ENCODE data around the gene TLL2.
"Not testable (repeated sequence)": the region's sequence is repeated elsewhere in the genome, so short reads cannot be mapped to it uniquely, and the experiment has no call there.

Gene TLL2

GRCh38 chr10:96513698-96514561 is at the start of gene TLL2:
TSS of gene TLL2 (minus strand) at chr10:96513926. CDS start at chr10:96513685, 241 bp downstream.
- H3K27ac ChIP-seq: peak within 1 kb of the TSS; percentile 70
- peak; percentile 73 for TF ChIP-seq CTCF (conservative IDR thresholded peaks at IDR 0.05)

- H3K27ac ChIP-seq: no peak overlapping the region; the same call in 1 of the 2 replicates
- TF ChIP-seq CTCF (conservative IDR thresholded peaks at IDR 0.05): no peak
These were observed 47.5 kb upstream of the TLL2 start for GRCh38 chr10:96560966-96561887.

- no peak for TF ChIP-seq CTCF (conservative IDR thresholded peaks at IDR 0.05)
- no peak overlapping the region for H3K27ac ChIP-seq
These were observed 46.8 kb upstream of the TLL2 start for GRCh38 chr10:96560489-96560888.

GRCh38 chr10:96556003-96556402 is 42.3 kb upstream of the TLL2 start:
- H3K27ac ChIP-seq: no peak overlapping the region
- TF ChIP-seq CTCF (conservative IDR thresholded peaks at IDR 0.05): peak; percentile 83

- no peak for TF ChIP-seq CTCF (conservative IDR thresholded peaks at IDR 0.05)
- H3K27ac ChIP-seq: no peak overlapping the region
These were observed 41.6 kb upstream of the TLL2 start for GRCh38 chr10:96555330-96555729.

GRCh38 chr10:96548589-96548988 is 34.9 kb upstream of the TLL2 start:
- no peak for TF ChIP-seq CTCF (conservative IDR thresholded peaks at IDR 0.05)
- no peak overlapping the region for H3K27ac ChIP-seq

- H3K27ac ChIP-seq: not testable (repeated sequence)
These were observed 31.8 kb upstream of the TLL2 start for GRCh38 chr10:96545558-96545957.
